ENCODE data around the gene TBC1D14.

DNA sequence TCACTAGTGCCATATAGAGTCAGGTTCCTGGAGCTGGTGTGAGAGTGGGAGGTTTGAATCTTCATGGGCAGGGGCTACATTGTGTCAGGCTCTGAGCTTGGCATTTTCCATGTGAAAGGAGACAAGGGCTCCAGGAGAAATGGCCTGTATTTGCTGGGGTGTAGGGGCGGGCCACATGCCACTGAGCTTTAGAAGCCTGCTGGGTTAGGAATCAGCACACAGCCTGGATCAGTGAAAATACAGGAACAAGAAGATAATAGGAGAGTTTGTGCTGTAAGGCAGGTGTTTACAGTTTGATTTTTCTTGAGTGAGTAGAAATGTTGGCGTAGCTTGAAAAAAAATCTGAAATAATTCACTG lies 35.4 kb downstream of the TBC1D14 start:
- TF ChIP-seq SIN3A (IDR thresholded peaks at IDR 0.05; ENCODE audit: borderline replicate concordance, insufficient read depth, low read length) (no peak), TAF1 (IDR thresholded peaks at IDR 0.05; ENCODE audit: borderline replicate concordance, insufficient read depth, low read length) (no peak), POLR2AphosphoS5 (IDR thresholded peaks at IDR 0.05; ENCODE audit: low read depth, low read length) (no peak), REST (IDR thresholded peaks at IDR 0.05; ENCODE audit: insufficient read depth in 1 of 2, low read depth in 2 of 2, low read length in 2 of 2) (no peak), FOXP2 (optimal IDR thresholded peaks at IDR 0.05; ENCODE audit: borderline replicate concordance, extremely low read depth, extremely low read length, insufficient read depth) (no peak)

Data from PFSK-1 (cell line).